Neural cell (in vitro differentiated cells): Measurements from ENCODE around the gene TAF1A. TPM values are rescaled to one million over a fixed set of nuclear protein-coding genes. Genes with fewer than 3 reads are reported as not detected.

Experiments
- H2AFZ ChIP-seq: fragments of 200-600, 300-800 bp; sonication (generic), shearing (Covaris generic); 2 replicates; pipeline ENCODE4 v1.6.0; 2014; ENCODE audit warnings: low read depth, mild to moderate bottlenecking, antibody characterized with exemption, low read length, moderate library complexity
- H3F3A ChIP-seq: fragments of 200-600 bp; shearing (Covaris generic); 2 replicates; pipeline ENCODE4 v1.6.1; 2016; ENCODE audit warnings: mild to moderate bottlenecking, moderate library complexity, mixed read lengths, antibody characterized with exemption, low read length; ENCODE audit not compliant: insufficient read depth, poor library complexity, severe bottlenecking
- H3K27ac ChIP-seq: fragments of 200-600, 300-800 bp; sonication (generic), shearing (Covaris generic); 2 replicates; pipeline ENCODE4 v1.5.1; 2014; ENCODE audit warnings: mild to moderate bottlenecking, low read length, moderate library complexity
- H3K27me3 ChIP-seq: fragments of 300-800, 200-600 bp; sonication (generic), shearing (Covaris generic); 2 replicates; pipeline ENCODE4 v1.6.0; 2014; ENCODE audit warnings: mild to moderate bottlenecking, low read depth, low read length, moderate library complexity; ENCODE audit not compliant: insufficient read depth
- H3K36me3 ChIP-seq: fragments of 300-800, 200-600 bp; sonication (generic), shearing (Covaris generic); 2 replicates; pipeline ENCODE4 v1.5.1; 2014; ENCODE audit warnings: mild to moderate bottlenecking, antibody characterized with exemption, low read length, moderate library complexity; ENCODE audit not compliant: insufficient read depth
- H3K4me2 ChIP-seq: fragments of 300-800, 200-600 bp; sonication (generic), shearing (Covaris generic); 2 replicates; pipeline ENCODE4 v1.6.0; 2014; ENCODE audit warnings: mild to moderate bottlenecking, low read length
- H3K4me3 ChIP-seq: fragments of 300-800, 200-600 bp; sonication (generic), shearing (Covaris generic); 2 replicates; pipeline ENCODE4 v1.5.1; 2014; ENCODE audit warnings: mild to moderate bottlenecking, low read length, moderate library complexity
- H3K79me2 ChIP-seq: fragments of 200-600 bp; shearing (Covaris generic); replicated peaks from 2 replicates; pipeline ENCODE4 v1.6.0; 2014; ENCODE audit warnings: mild to moderate bottlenecking, low read length, moderate library complexity; ENCODE audit not compliant: insufficient read depth
- H3K9ac ChIP-seq: fragments of 300-800, 200-600 bp; sonication (generic), shearing (Covaris generic); 2 replicates; pipeline ENCODE4 v1.6.1; 2016; ENCODE audit warnings: mild to moderate bottlenecking, low read length, mixed read lengths
- H3K9me2 ChIP-seq: fragments of 200-600 bp; shearing (Covaris generic); 2 replicates; pipeline ENCODE4 v1.6.1; 2016; ENCODE audit warnings: mild to moderate bottlenecking, low read length, mixed read lengths; ENCODE audit not compliant: insufficient read depth
- H3K9me3 ChIP-seq: fragments of 200-600, 300-800 bp; sonication (generic), shearing (Covaris generic); 2 replicates; pipeline ENCODE4 v1.6.1; 2016; ENCODE audit warnings: mild to moderate bottlenecking, mixed run types, low read length, moderate library complexity, mixed read lengths
- H4K20me1 ChIP-seq: fragments of 200-600 bp; shearing (Covaris generic); 2 replicates; pipeline ENCODE4 v1.6.1; 2016; ENCODE audit warnings: mild to moderate bottlenecking, mixed run types; ENCODE audit not compliant: insufficient read depth
- CTCF ChIP-seq: fragments of 450-650 bp; IDR thresholded peaks from 2 replicates; pipeline ENCODE4 v1.5.1; 2014; ENCODE audit warnings: antibody characterized with exemption, mild to moderate bottlenecking, moderate library complexity; ENCODE audit not compliant: poor library complexity, severe bottlenecking
- EP300 ChIP-seq: fragments of 450-650 bp; conservative IDR thresholded peaks from 2 replicates; pipeline ENCODE4 v1.6.1; 2014; ENCODE audit warnings: antibody characterized with exemption, mild to moderate bottlenecking, moderate library complexity; ENCODE audit not compliant: poor library complexity, severe bottlenecking
- EZH2 ChIP-seq: fragments of 200-600, 300-800 bp; shearing (Covaris generic), sonication (generic); IDR thresholded peaks from 2 replicates; pipeline ENCODE4 v1.6.1; 2014; ENCODE audit warnings: antibody characterized with exemption, low read length, borderline replicate concordance, mild to moderate bottlenecking; ENCODE audit not compliant: insufficient read depth, poor library complexity, severe bottlenecking
- MXI1 ChIP-seq: fragments of 450-650 bp; conservative IDR thresholded peaks from 2 replicates; pipeline ENCODE4 v1.6.1; 2014; ENCODE audit warnings: antibody characterized with exemption, mild to moderate bottlenecking; ENCODE audit not compliant: poor library complexity, severe bottlenecking
- POLR2AphosphoS5 ChIP-seq: IDR thresholded peaks from 2 replicates; pipeline ENCODE4 v1.6.1; 2012
- RAD21 ChIP-seq: fragments of 450-650 bp; conservative IDR thresholded peaks from 2 replicates; pipeline ENCODE4 v1.6.1; 2014; ENCODE audit warnings: antibody characterized with exemption, mild to moderate bottlenecking, moderate library complexity
- REST ChIP-seq: IDR thresholded peaks from 2 replicates; pipeline ENCODE4 v1.6.1; 2012; ENCODE audit warnings: borderline replicate concordance
- SMC3 ChIP-seq: fragments of 450-650 bp; conservative IDR thresholded peaks from 2 replicates; pipeline ENCODE4 v1.6.1; 2014; ENCODE audit warnings: antibody characterized with exemption, mild to moderate bottlenecking, moderate library complexity; ENCODE audit not compliant: poor library complexity
- TAF1 ChIP-seq: IDR thresholded peaks from 2 replicates; pipeline ENCODE4 v1.6.1; 2012; ENCODE audit warnings: low read depth
- polyA plus RNA-seq: library from polyadenylated mRNA; depleted of rRNA; stranded (reverse); fragments of >200 nt; gene quantifications from 2 replicates; pipeline ENCODE4 v1.2.3, GENCODE V29; 2014

Gene TAF1A
- polyA plus RNA-seq, 1 donor from 2014 or later: 25.5 TPM

GRCh38 chr1:222539951-222540597 lies 49.7 kb downstream of the TAF1A start:
- no peaks in the 10 kb centered on the region for H3F3A ChIP-seq
- no peak overlapping the region for H3K9ac ChIP-seq
- no peaks in the 10 kb centered on the region for H3K79me2 ChIP-seq
- H3K9me2 ChIP-seq: no peaks in the 10 kb centered on the region
- H3K9me3 ChIP-seq: no peaks in the 10 kb centered on the region
- no peak overlapping the region for H3K27ac ChIP-seq
- no peak overlapping the region for H3K4me2 ChIP-seq
- H3K36me3 ChIP-seq: no peaks in the 10 kb centered on the region
- no peak overlapping the region for H3K4me3 ChIP-seq
- H2AFZ ChIP-seq: no peak overlapping the region
- TF ChIP-seq MXI1: no peak
- TF ChIP-seq EZH2: no peak
- TF ChIP-seq CTCF: no peak
- TF ChIP-seq REST: no peak
- H4K20me1 ChIP-seq: no peaks in the 10 kb centered on the region
- no peaks in the 10 kb centered on the region for H3K27me3 ChIP-seq

GRCh38 chr1:222535455-222535854 lies 54.3 kb downstream of the TAF1A start:
- H3K4me2 ChIP-seq: no peak overlapping the region
- no peaks in the 10 kb centered on the region for H3K27me3 ChIP-seq
- no peaks in the 10 kb centered on the region for H3F3A ChIP-seq
- H4K20me1 ChIP-seq: no peaks in the 10 kb centered on the region
- no peak for TF ChIP-seq TAF1
- TF ChIP-seq SMC3: no peak
- TF ChIP-seq CTCF: no peak
- TF ChIP-seq EZH2: no peak
- no peak for TF ChIP-seq RAD21
- no peak for TF ChIP-seq POLR2AphosphoS5
- no peak for TF ChIP-seq EP300
- TF ChIP-seq MXI1: no peak
- no peak for TF ChIP-seq REST
- no peak overlapping the region for H3K9ac ChIP-seq
- no peak overlapping the region for H2AFZ ChIP-seq
- H3K9me2 ChIP-seq: no peaks in the 10 kb centered on the region
- H3K79me2 ChIP-seq: no peaks in the 10 kb centered on the region
- H3K36me3 ChIP-seq: no peaks in the 10 kb centered on the region
- no peaks in the 10 kb centered on the region for H3K9me3 ChIP-seq
- H3K27ac ChIP-seq: no peak overlapping the region
- H3K4me3 ChIP-seq: no peak overlapping the region
